Pancreas (tissue), 10 donors: ENCODE measurements around the gene TGM2. TPM values are rescaled to one million over a fixed set of nuclear protein-coding genes. Genes with fewer than 3 reads are reported as not detected.

Source experiments
- ATAC-seq, 4 donors: fragments of 200-7000 bp; cut with Tn5 transposase; one replicate each; pipeline versions ENCODE4 v1.8.0 to v1.9.1; 2020; ENCODE audit warnings: mild to moderate bottlenecking in 4 of 4, moderate library complexity in 4 of 4
- DNase-seq, 6 donors: peaks; one replicate each; pipeline ENCODE4 v3.0.0-alpha.2; 2020
- FAIRE-seq: peaks from 2 replicates; lab custom pipeline; 2012; peaks lifted over from hg19 to GRCh38; lab: Jason Lieb, UNC
- H3K27ac ChIP-seq, 4 donors: fragments of 200-600 bp; sonication (generic); 1 replicate in 3 of 4; 2 replicates in 1 of 4; pipeline versions ENCODE4 v1.5.0 to v1.8.0; 2020
- H3K27me3 ChIP-seq, 4 donors: fragments of 200-600 bp; one replicate each; pipeline ENCODE4 v1.8.0; 2021
- H3K36me3 ChIP-seq, 3 donors: fragments of 200-600 bp; sonication (generic) in 1 of 3; one replicate each; pipeline versions ENCODE4 v1.5.0 to v1.8.0; 2020 to 2021
- H3K4me1 ChIP-seq, 3 donors: fragments of 200-600 bp; one replicate each; pipeline ENCODE4 v1.8.0; 2021
- H3K4me3 ChIP-seq, 4 donors: fragments of 200-600 bp; sonication (generic) in 2 of 4; one replicate each; pipeline versions ENCODE4 v1.5.0 to v1.8.0; 2020 to 2021
- H3K9me3 ChIP-seq, 4 donors: fragments of 200-600 bp; one replicate each; pipeline ENCODE4 v1.8.0; 2021
- WGBS, 2 donors: extraction: QIAGEN DNeasy Blood & Tissue Kit; methylation state at CpG; one replicate each; pipeline ENCODE4 v1.1.7; 2013; 5-methylcytosine and 5-hydroxymethylcytosine counted together
- intact Hi-C, 3 donors: fragments of 100-400 bp; cut with DNase I; formaldehyde crosslinking; loops; one replicate each; pipeline versions ENCODE4 v1.11.1 to v1.14.2; 2022
- polyA plus RNA-seq, 2 donors: library from polyadenylated mRNA; stranded (reverse); fragments of 200-250 nt; gene quantifications; one replicate each; pipeline ENCODE4 v1.2.3, GENCODE V29; 2013
- total RNA-seq, 6 donors: library from RNA; stranded (reverse); fragmentation: NEBNext Ultra II Directional in 4 of 6; extraction: Animal tissue kit (Norgen Biotek cat#: 25700) in 4 of 6; gene quantifications; one replicate each; pipeline versions ENCODE4 v1.2.1 to v1.2.4, GENCODE V29; 2021 to 2023
- TF ChIP-seq, protein P1 (sequence below), 4 donors: fragments of 200-600 bp; sonication (generic) in 3 of 4; IDR thresholded peaks; one replicate each; pipeline versions ENCODE4 v1.5.0 to v1.8.0; 2021; ENCODE audit warnings: antibody characterized with exemption in 4 of 4
- donor health status: healthy with polysubstance abuse.
- donor health status: DM: no; HTN: no; CAD: no; lungs with moderate emphysema.
- donor health status: DM: no; HTN: no; CAD: no.
- donor health status: control.
- donor health status: control.
- donor health status: Bipolar disorder and iron deficiency.
- donor health status: DM: yes; HTN: yes; CAD: no.
- donor health status: DM: no; HTN: no; CAD: no.
- donor health status: DM: no; HTN: no; CAD: no.
- donor health status: DM: yes; HTN: yes; CAD: no.

The TGM2 gene
- total and polyA plus RNA-seq, 8 donors = 3.7 to 92.6 (median 10.8) TPM

DNA sequence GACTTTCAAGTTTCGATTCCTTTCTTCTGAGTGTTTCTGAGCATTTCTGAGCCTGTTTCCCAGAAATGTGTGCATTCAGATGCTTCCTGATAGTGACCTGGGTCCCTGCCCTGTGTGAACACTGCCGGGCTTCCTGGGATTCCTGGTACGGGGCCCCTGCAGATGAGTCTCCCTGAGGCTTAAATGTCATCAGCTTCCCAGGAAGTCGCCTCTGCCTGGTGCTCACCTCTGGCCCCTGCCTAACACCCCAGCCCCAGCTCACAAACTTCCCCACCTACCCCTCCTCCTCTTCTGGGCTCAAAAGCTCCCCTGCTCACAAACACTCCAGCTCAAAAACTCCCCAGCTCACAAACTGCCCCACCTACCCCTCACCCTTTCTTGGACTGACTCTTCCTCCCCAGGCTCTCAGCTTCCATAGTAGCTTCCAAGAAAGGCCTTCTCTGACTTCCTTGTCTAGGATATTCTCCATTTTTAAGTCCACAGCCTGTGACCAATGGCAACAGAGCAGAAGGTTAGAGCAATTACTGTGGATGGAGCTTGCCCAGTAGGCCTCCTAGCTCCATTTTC is 42.0 kb downstream of the TGM2 start:
- Histone ChIP-seq H3K27me3 (no peaks in the 10 kb centered on the region), H3K36me3 (no peaks in the 10 kb centered on the region), H3K9me3 (no peaks in the 10 kb centered on the region), H3K4me1 (peaks cover 0 to 32% (median 5%) of the 10 kb centered on the region in 3 donors), H3K4me3 (no peak overlapping the region), H3K27ac (peak overlapping the region in 2 of 4 donors; percentile 63 to 76)
- TF ChIP-seq, protein P1, sequence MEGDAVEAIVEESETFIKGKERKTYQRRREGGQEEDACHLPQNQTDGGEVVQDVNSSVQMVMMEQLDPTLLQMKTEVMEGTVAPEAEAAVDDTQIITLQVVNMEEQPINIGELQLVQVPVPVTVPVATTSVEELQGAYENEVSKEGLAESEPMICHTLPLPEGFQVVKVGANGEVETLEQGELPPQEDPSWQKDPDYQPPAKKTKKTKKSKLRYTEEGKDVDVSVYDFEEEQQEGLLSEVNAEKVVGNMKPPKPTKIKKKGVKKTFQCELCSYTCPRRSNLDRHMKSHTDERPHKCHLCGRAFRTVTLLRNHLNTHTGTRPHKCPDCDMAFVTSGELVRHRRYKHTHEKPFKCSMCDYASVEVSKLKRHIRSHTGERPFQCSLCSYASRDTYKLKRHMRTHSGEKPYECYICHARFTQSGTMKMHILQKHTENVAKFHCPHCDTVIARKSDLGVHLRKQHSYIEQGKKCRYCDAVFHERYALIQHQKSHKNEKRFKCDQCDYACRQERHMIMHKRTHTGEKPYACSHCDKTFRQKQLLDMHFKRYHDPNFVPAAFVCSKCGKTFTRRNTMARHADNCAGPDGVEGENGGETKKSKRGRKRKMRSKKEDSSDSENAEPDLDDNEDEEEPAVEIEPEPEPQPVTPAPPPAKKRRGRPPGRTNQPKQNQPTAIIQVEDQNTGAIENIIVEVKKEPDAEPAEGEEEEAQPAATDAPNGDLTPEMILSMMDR (IDR thresholded peaks at IDR 0.05) = no peak
- ATAC-seq (peak in 3 of 4 donors; percentile 11 to 53 (median 44)), FAIRE-seq (no peak), DNase-seq (peak in 1 of 6 donors; percentile 58)
- intact Hi-C loops = no loop called here
- WGBS, 2 donors = 21 to 26% methylated on average over 4 of the region's 4 CpGs

DNA sequence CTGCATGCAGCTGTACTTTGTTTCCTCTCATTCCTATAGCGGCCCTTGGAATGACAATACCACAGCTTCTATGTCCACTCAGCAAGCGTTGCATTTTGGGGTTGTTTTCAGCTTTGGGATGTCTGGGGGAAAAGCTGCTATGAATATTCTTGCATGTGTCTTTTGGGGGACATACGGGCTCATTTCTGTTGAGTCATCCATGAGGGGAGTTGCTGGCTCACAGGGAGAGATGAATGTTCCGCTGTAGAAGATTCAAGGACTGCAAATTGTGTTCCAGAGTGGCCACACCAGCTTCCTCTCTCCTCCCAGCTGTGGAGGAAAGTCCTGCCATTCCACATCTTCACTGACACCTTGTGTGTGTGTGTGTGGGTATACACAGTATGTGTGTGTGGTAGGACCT is 43.3 kb downstream of the TGM2 start:
- FAIRE-seq = no peak
- H3K27me3 ChIP-seq = no peaks in the 10 kb centered on the region
- no peak overlapping the region for H3K27ac ChIP-seq
- ATAC-seq = no peak
- intact Hi-C loops = no loop called here
- H3K4me1 ChIP-seq = peaks cover 0 to 28% (median 5%) of the 10 kb centered on the region in 3 donors
- no peaks in the 10 kb centered on the region for H3K9me3 ChIP-seq
- DNase-seq = no peak
- TF ChIP-seq, protein P1 (IDR thresholded peaks at IDR 0.05) = no peak
- H3K4me3 ChIP-seq = no peak overlapping the region
- 89 to 95% methylated on average over 4 of the region's 4 CpGs for WGBS, 2 donors
- no peaks in the 10 kb centered on the region for H3K36me3 ChIP-seq

DNA sequence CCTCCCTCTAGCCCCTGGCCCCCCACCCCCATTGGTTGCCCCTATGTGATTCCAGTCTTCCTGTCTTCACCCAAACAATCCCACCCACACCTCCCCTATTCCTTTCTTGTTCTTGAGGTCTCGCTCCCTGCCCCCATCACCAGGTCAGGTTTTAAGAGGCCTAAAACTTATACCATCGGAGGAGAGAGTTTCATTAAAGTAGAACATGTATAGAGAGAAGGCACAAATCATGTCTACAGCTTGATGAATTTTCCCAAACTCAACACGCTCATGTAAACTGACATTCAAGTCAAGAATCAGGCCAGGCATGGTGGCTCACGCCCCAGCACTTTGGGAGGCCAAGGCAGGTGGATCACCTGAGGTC is 44.5 kb downstream of the TGM2 start:
- FAIRE-seq = no peak
- H3K4me1 ChIP-seq = peaks cover 0 to 16% (median 5%) of the 10 kb centered on the region in 3 donors
- TF ChIP-seq, protein P1 (IDR thresholded peaks at IDR 0.05) = no peak
- no peaks in the 10 kb centered on the region for H3K9me3 ChIP-seq
- H3K27me3 ChIP-seq = no peaks in the 10 kb centered on the region
- no peak for ATAC-seq
- intact Hi-C loops = no loop called here
- no peak overlapping the region for H3K27ac ChIP-seq
- no peaks in the 10 kb centered on the region for H3K36me3 ChIP-seq
- WGBS, 2 donors = 95 to 100% methylated on average over 4 of the region's 4 CpGs
- H3K4me3 ChIP-seq = no peak overlapping the region
- DNase-seq = no peak

DNA sequence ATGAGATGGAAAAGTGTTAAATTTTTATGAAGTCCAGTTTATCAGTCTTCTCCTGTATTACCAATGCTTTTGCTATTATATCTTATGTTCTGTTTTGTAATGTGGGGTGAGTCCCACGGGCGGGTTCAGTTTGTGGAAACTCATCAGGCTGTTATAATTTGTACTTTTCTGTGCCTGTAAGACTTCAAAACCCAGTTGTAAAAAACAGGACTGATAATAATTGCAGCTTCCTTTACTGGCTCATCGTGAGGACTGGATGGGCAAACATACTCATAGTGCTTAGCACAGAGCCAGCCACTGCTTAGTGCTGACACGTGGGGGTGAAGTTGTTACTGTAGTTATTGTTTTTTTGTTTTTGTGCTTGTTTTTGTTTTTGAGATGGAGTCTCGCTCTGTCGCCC is 45.6 kb downstream of the TGM2 start:
- DNase-seq (no peak), ATAC-seq (no peak), FAIRE-seq (no peak)
- intact Hi-C loops = no loop called here
- TF ChIP-seq, protein P1 (IDR thresholded peaks at IDR 0.05) = no peak
- no peaks in the 10 kb centered on the region for H3K36me3 ChIP-seq
- H3K4me1 ChIP-seq = peaks cover 0 to 8% (median 5%) of the 10 kb centered on the region in 3 donors
- 88 to 93% methylated on average over 6 of the region's 6 CpGs for WGBS, 2 donors
- H3K27ac ChIP-seq = no peak overlapping the region
- no peaks in the 10 kb centered on the region for H3K9me3 ChIP-seq
- H3K4me3 ChIP-seq = no peak overlapping the region
- no peaks in the 10 kb centered on the region for H3K27me3 ChIP-seq

DNA sequence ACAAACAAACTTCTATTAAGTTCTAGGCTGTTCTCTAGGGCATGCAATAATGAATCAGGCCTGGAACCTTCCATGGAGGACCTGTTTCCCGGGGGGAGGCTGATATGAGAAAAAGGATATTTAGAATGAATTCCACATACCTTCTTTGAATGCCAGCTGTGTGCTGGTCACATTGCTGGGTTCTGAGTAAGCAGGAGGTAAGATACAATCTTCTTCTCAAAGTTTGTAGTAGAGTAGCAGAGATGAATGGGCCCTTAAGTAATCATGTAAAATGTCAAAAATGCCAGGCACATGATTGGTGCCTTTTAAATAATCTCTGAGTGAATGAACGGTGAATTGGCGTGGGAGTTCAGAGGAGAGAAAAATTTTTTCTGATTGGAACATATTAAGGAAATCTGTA is 47.4 kb downstream of the TGM2 start:
- Histone ChIP-seq H3K9me3 (no peaks in the 10 kb centered on the region), H3K36me3 (no peaks in the 10 kb centered on the region), H3K27ac (no peak overlapping the region), H3K27me3 (no peaks in the 10 kb centered on the region), H3K4me1 (peaks cover 0 to 2% (median under 1%) of the 10 kb centered on the region in 3 donors), H3K4me3 (no peak overlapping the region)
- TF ChIP-seq, protein P1 (IDR thresholded peaks at IDR 0.05) = no peak
- no peak for DNase-seq
- no peak for FAIRE-seq
- intact Hi-C loops = no loop called here
- no peak for ATAC-seq
- 69 to 78% methylated on average over 3 of the region's 3 CpGs for WGBS, 2 donors
